PC-9 (cell line): ENCODE results near the gene GRIK3. TPM values are rescaled to one million over a fixed set of nuclear protein-coding genes. Genes with fewer than 3 reads are reported as not detected.

Experiments used
- BruUV-seq: library from RNA; stranded (reverse); fragments of 400-500 nt; replicated peaks from 2 replicates; lab custom pipeline; 2021; lab: Mats Ljungman, UMichigan
- CTCF ChIA-PET: fragments of 300-600 bp; sonication (Branson Sonifier 250); formaldehyde crosslinking; loops from one replicate; lab custom pipeline; 2022; ENCODE audit warnings: antibody characterized with exemption; lab: Charles Lee
- POLR2A ChIA-PET: fragments of 300-600 bp; sonication (Branson Sonifier 250); formaldehyde crosslinking; loops from one replicate; lab custom pipeline; 2022; ENCODE audit warnings: antibody characterized with exemption; ENCODE audit not compliant: unreplicated experiment; lab: Charles Lee
- DNase-seq, 2 experiments: peaks; one replicate each; pipeline versions ENCODE4 v3.0.0 to v3.0.0-alpha.2; 2015 to 2022; ENCODE audit warnings: mixed read lengths in 1 of 2
- H2AFZ ChIP-seq: fragments of 200-600 bp; sonication (generic); 2 replicates; pipeline ENCODE4 v1.8.1; 2017; ENCODE audit warnings: antibody characterized with exemption
- H3F3A ChIP-seq: fragments of 200-600 bp; sonication (generic); 2 replicates; pipeline ENCODE4 v1.8.1; 2017; ENCODE audit warnings: antibody characterized with exemption, mild to moderate bottlenecking, low read depth; ENCODE audit not compliant: insufficient read depth
- H3K27ac ChIP-seq: fragments of 200-600 bp; sonication (generic); 2 replicates; pipeline ENCODE4 v1.6.1; 2016; ENCODE audit warnings: mixed run types
- H3K27me3 ChIP-seq: fragments of 200-600 bp; sonication (generic); 2 replicates; pipeline ENCODE4 v1.6.1; 2016; ENCODE audit warnings: low read depth, mixed run types; ENCODE audit not compliant: insufficient read depth
- H3K36me3 ChIP-seq: fragments of 200-600 bp; sonication (generic); 2 replicates; pipeline ENCODE4 v1.6.1; 2016; ENCODE audit warnings: low read depth, mixed run types
- H3K4me1 ChIP-seq: fragments of 200-600 bp; sonication (generic); replicated peaks from 2 replicates; pipeline ENCODE4 v1.6.1; 2016; ENCODE audit warnings: mixed run types; ENCODE audit not compliant: insufficient read depth
- H3K4me2 ChIP-seq: fragments of 200-600 bp; sonication (generic); 2 replicates; pipeline ENCODE4 v1.6.1; 2017; ENCODE audit warnings: mixed run types
- H3K4me3 ChIP-seq: fragments of 200-600 bp; sonication (generic); 2 replicates; pipeline ENCODE4 v1.6.1; 2016; ENCODE audit warnings: mixed run types
- H3K79me2 ChIP-seq: fragments of 200-600 bp; sonication (generic); 2 replicates; pipeline ENCODE4 v1.6.1; 2017; ENCODE audit warnings: low read depth, mixed run types
- H3K9me2 ChIP-seq: fragments of 200-600 bp; sonication (generic); 2 replicates; pipeline ENCODE4 v1.8.1; 2017; ENCODE audit warnings: mild to moderate bottlenecking; ENCODE audit not compliant: insufficient read depth
- H3K9me3 ChIP-seq: fragments of 200-600 bp; sonication (generic); 2 replicates; pipeline ENCODE4 v1.8.1; 2016; ENCODE audit warnings: low read depth; ENCODE audit not compliant: insufficient read depth
- H4K20me1 ChIP-seq: fragments of 200-600 bp; sonication (generic); 2 replicates; pipeline ENCODE4 v1.8.1; 2017; ENCODE audit not compliant: insufficient read depth
- EZH2 ChIP-seq: fragments of 200-600 bp; sonication (generic); IDR thresholded peaks from 2 replicates; pipeline ENCODE4 v1.8.0; 2017; ENCODE audit warnings: antibody characterized with exemption, low read depth
- intact Hi-C: fragments of 100-400 bp; cut with micrococcal nuclease; formaldehyde crosslinking; loops from one replicate; pipeline ENCODE4 v1.10.0; 2022; ENCODE audit not compliant: unreplicated experiment
- total RNA-seq: library from RNA; stranded (reverse); gene quantifications from 2 replicates; pipeline ENCODE4 v1.2.3, GENCODE V29; 2021
- TF ChIP-seq, protein P1 (sequence below): fragments of 200-600 bp; sonication (generic); conservative IDR thresholded peaks from 2 replicates; pipeline ENCODE4 v1.6.1; 2017; ENCODE audit warnings: mixed run types, antibody characterized with exemption, mild to moderate bottlenecking, moderate library complexity

GRIK3 gene
- total RNA-seq, 1 experiment from 2014 or later = not detected

DNA sequence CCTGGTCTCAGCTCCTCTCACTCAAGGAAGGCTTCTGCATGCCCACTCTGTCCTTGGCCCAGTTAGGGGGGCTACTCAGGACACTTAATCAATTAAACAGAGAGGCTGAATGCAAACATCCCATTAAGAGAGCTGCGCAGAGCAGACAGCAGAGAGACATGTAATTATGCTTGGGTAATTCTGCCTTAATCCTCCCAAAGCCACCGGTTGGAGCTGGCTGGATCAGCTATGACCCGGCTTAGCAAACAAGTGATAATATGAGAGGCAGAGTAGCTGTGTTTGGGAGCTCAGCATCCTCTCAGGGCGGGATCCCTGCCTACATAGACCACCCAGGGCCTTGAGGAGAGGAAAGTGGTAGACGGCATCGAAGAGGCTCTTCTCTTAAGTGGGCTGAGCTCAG is 183.2 kb downstream of the GRIK3 start:
- Histone ChIP-seq H3K4me1 (0 out of 2 replicates have a peak, but pooled peaks cover 6% of the 10 kb centered on the region), H3K79me2 (no peaks in the 10 kb centered on the region), H4K20me1 (no peaks in the 10 kb centered on the region), H3K27me3 (peaks cover 62% of the 10 kb centered on the region), H3K4me3 (no peak overlapping the region), H3K27ac (no peak overlapping the region), H3K36me3 (no peaks in the 10 kb centered on the region), H3K9me3 (no peaks in the 10 kb centered on the region), H3F3A (no peaks in the 10 kb centered on the region), H2AFZ (no peak overlapping the region), H3K9me2 (no peaks in the 10 kb centered on the region), H3K4me2 (no peak overlapping the region)
- TF ChIP-seq, protein P1, sequence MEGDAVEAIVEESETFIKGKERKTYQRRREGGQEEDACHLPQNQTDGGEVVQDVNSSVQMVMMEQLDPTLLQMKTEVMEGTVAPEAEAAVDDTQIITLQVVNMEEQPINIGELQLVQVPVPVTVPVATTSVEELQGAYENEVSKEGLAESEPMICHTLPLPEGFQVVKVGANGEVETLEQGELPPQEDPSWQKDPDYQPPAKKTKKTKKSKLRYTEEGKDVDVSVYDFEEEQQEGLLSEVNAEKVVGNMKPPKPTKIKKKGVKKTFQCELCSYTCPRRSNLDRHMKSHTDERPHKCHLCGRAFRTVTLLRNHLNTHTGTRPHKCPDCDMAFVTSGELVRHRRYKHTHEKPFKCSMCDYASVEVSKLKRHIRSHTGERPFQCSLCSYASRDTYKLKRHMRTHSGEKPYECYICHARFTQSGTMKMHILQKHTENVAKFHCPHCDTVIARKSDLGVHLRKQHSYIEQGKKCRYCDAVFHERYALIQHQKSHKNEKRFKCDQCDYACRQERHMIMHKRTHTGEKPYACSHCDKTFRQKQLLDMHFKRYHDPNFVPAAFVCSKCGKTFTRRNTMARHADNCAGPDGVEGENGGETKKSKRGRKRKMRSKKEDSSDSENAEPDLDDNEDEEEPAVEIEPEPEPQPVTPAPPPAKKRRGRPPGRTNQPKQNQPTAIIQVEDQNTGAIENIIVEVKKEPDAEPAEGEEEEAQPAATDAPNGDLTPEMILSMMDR = no peak
- no peak for TF ChIP-seq EZH2
- CTCF ChIA-PET = no interaction called here
- intact Hi-C loops = no loop called here
- no peak for DNase-seq
- no TSS peak for BruUV-seq
- POLR2A ChIA-PET = interaction anchor here (0.5 kb wide), 1 partner anchor 744 kb away, joined by 3 read pairs; no protein-coding TSS in a partner anchor

DNA sequence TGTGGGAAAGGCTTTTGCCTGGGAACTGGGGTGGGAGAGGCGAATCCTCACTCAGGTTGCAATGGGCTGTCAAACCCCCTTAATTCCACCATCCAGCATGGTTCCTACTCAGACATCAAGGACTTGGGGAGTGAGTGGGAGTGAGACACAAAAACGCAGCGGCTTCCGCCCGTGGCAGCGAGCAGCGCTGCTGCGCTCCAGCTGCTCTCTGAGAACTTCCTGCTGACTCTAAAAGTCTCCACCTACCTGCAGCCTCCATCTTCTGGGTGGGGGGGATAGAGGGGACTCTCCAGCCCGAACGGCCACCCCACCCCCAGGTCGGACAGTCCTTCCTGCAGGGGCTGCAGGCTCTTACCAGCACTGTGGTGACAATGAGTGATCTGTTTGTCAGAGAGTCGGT is 184.4 kb downstream of the GRIK3 start:
- H3K4me2 ChIP-seq = no peak overlapping the region
- intact Hi-C loops = no loop called here
- CTCF ChIA-PET = no interaction called here
- no peaks in the 10 kb centered on the region for H3K9me2 ChIP-seq
- 0 out of 2 replicates have a peak, but pooled peaks cover 6% of the 10 kb centered on the region for H3K4me1 ChIP-seq
- peaks cover 52% of the 10 kb centered on the region for H3K27me3 ChIP-seq
- no peaks in the 10 kb centered on the region for H4K20me1 ChIP-seq
- no peaks in the 10 kb centered on the region for H3F3A ChIP-seq
- no TSS peak for BruUV-seq
- DNase-seq = no peak
- POLR2A ChIA-PET = no interaction called here
- H3K4me3 ChIP-seq = no peak overlapping the region
- no peaks in the 10 kb centered on the region for H3K79me2 ChIP-seq
- no peak overlapping the region for H3K27ac ChIP-seq
- H2AFZ ChIP-seq = no peak overlapping the region
- H3K9me3 ChIP-seq = no peaks in the 10 kb centered on the region
- TF ChIP-seq, protein P1 = no peak
- no peaks in the 10 kb centered on the region for H3K36me3 ChIP-seq

DNA sequence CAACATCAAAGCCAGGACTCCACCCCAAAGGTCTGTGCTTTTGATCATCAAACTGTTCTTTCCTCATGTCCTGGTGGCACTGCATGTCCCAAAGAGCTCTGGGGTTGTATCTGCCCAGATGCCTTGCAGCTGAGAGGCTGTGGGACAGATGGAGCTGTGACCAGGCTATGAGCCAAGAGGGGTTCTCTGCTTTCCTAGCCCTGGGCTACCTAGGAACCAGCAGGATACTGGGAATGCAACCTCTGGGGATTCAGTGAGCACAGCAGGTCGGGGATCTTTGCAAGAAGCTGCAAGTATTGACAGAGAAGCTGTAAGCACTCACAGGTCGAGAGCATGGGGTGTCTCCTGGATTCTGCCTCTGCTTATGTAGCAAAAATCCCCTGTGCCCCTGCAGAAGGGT is 186.6 kb downstream of the GRIK3 start:
- Histone ChIP-seq H3K4me2 (no peak overlapping the region), H2AFZ (no peak overlapping the region), H3K9me2 (no peaks in the 10 kb centered on the region), H3K36me3 (no peaks in the 10 kb centered on the region), H4K20me1 (no peaks in the 10 kb centered on the region), H3K27ac (no peak overlapping the region), H3K9me3 (no peaks in the 10 kb centered on the region), H3F3A (no peaks in the 10 kb centered on the region), H3K4me1 (0 out of 2 replicates have a peak, but pooled peaks cover 6% of the 10 kb centered on the region), H3K79me2 (no peaks in the 10 kb centered on the region), H3K27me3 (peaks cover 31% of the 10 kb centered on the region), H3K4me3 (no peak overlapping the region)
- no peak for TF ChIP-seq EZH2
- TF ChIP-seq, protein P1 = no peak
- DNase-seq = no peak
- POLR2A ChIA-PET = interaction anchor here (0.6 kb wide), 1 partner anchor 66 kb away, joined by 5 read pairs; no protein-coding TSS in a partner anchor
- CTCF ChIA-PET = no interaction called here
- BruUV-seq = no TSS peak
- intact Hi-C loops = no loop called here
